Ishikawa (cell line): ENCODE measurements around the gene TDP1.

ENCODE experiments used
- CEBPB ChIP-seq: IDR thresholded peaks from 2 replicates; pipeline ENCODE4 v1.6.1; 2012
- CREB1 ChIP-seq: IDR thresholded peaks from 2 replicates; pipeline ENCODE4 v1.6.1; 2012; ENCODE audit warnings: low read depth
- EGR1 ChIP-seq: IDR thresholded peaks from 2 replicates; pipeline ENCODE4 v1.6.1; 2012
- EP300 ChIP-seq: IDR thresholded peaks from 2 replicates; pipeline ENCODE4 v1.6.1; 2012; ENCODE audit warnings: borderline replicate concordance
- FOXM1 ChIP-seq: IDR thresholded peaks from 2 replicates; pipeline ENCODE4 v1.6.1; 2012; ENCODE audit warnings: low read depth, borderline replicate concordance
- MAX ChIP-seq: IDR thresholded peaks from 2 replicates; pipeline ENCODE4 v1.6.1; 2012
- NFIC ChIP-seq: IDR thresholded peaks from 2 replicates; pipeline ENCODE4 v1.6.1; 2012
- RAD21 ChIP-seq: IDR thresholded peaks from 2 replicates; pipeline ENCODE4 v1.6.1; 2012; ENCODE audit warnings: low read depth
- REST ChIP-seq: IDR thresholded peaks from 2 replicates; pipeline ENCODE4 v1.6.1; 2012; ENCODE audit warnings: low read depth, mild to moderate bottlenecking
- TAF1 ChIP-seq: IDR thresholded peaks from 2 replicates; pipeline ENCODE4 v1.6.1; 2012; ENCODE audit warnings: low read depth, mild to moderate bottlenecking
- TCF12 ChIP-seq: IDR thresholded peaks from 2 replicates; pipeline ENCODE4 v1.6.1; 2012; ENCODE audit warnings: low read depth
- TEAD4 ChIP-seq: IDR thresholded peaks from 2 replicates; pipeline ENCODE4 v1.6.1; 2012
- USF1 ChIP-seq: IDR thresholded peaks from 2 replicates; pipeline ENCODE4 v1.6.1; 2012
- YY1 ChIP-seq: IDR thresholded peaks from 2 replicates; pipeline ENCODE4 v1.6.1; 2012; ENCODE audit warnings: low read depth
- ZBTB7A ChIP-seq: IDR thresholded peaks from 2 replicates; pipeline ENCODE4 v1.6.1; 2012; ENCODE audit warnings: low read depth

The TDP1 gene

GRCh38 chr14:90062127-90062794 is 106.5 kb downstream of the TDP1 start:
- TF ChIP-seq TAF1 (no peak), YY1 (no peak), ZBTB7A (no peak), NFIC (peak; percentile 20; the same call in 1 of the 2 replicates), EP300 (no peak), MAX (peak; percentile 37; the same call in 1 of the 2 replicates), CEBPB (no peak), TEAD4 (no peak), EGR1 (no peak), FOXM1 (no peak), REST (no peak)

GRCh38 chr14:90062822-90063539 is 107.3 kb downstream of the TDP1 start:
- no peak for TF ChIP-seq CREB1
- no peak for TF ChIP-seq NFIC
- no peak for TF ChIP-seq EP300
- no peak for TF ChIP-seq USF1
- no peak for TF ChIP-seq TCF12
- TF ChIP-seq FOXM1, result no peak
- TF ChIP-seq CEBPB, result no peak
- no peak for TF ChIP-seq TAF1
- no peak for TF ChIP-seq MAX
- TF ChIP-seq RAD21, result no peak
- no peak for TF ChIP-seq TEAD4
- TF ChIP-seq ZBTB7A, result no peak

GRCh38 chr14:90072350-90072749 is 116.6 kb downstream of the TDP1 start:
- no peak for TF ChIP-seq MAX
- TF ChIP-seq USF1, result no peak
- no peak for TF ChIP-seq TCF12
- TF ChIP-seq CEBPB, result no peak
- no peak for TF ChIP-seq ZBTB7A
- TF ChIP-seq REST, result no peak
- TF ChIP-seq YY1, result no peak
- no peak for TF ChIP-seq CREB1
- no peak for TF ChIP-seq EGR1
- TF ChIP-seq RAD21, result no peak
- TF ChIP-seq NFIC, result no peak
- TF ChIP-seq TEAD4, result no peak
- no peak for TF ChIP-seq FOXM1
- no peak for TF ChIP-seq EP300
- no peak for TF ChIP-seq TAF1

- no peak for TF ChIP-seq CEBPB
Observed at GRCh38 chr14:90079576-90079975, 123.8 kb downstream of the TDP1 start.

- TF ChIP-seq CEBPB (no peak), REST (no peak), ZBTB7A (no peak), EGR1 (no peak), EP300 (no peak), NFIC (no peak), YY1 (no peak)
Observed at GRCh38 chr14:90087433-90087832, 131.7 kb downstream of the TDP1 start.
